SK-N-SH (cell line): ENCODE results near the gene LOXHD1.

Experiments used
- CTCF ChIP-seq: fragments of 200-600 bp; sonication (generic); IDR thresholded peaks from 2 replicates; pipeline ENCODE4 v1.6.1; 2017; ENCODE audit warnings: antibody characterized with exemption, mild to moderate bottlenecking, moderate library complexity
- EP300 ChIP-seq, 2 experiments: IDR thresholded peaks; 2 replicates each; pipeline versions ENCODE4 v1.4.0 to v1.6.1; 2012; ENCODE audit warnings: borderline replicate concordance in 1 of 2, low read depth in 1 of 2, low read length in 1 of 2
- FOXM1 ChIP-seq: IDR thresholded peaks from 2 replicates; pipeline ENCODE4 v1.4.0; 2012; ENCODE audit warnings: low read depth, mild to moderate bottlenecking
- TAF1 ChIP-seq: IDR thresholded peaks from 2 replicates; pipeline ENCODE4 v1.6.1; 2012; ENCODE audit warnings: low read depth, mild to moderate bottlenecking, low read length, moderate library complexity, borderline replicate concordance

- TF ChIP-seq CTCF (no peak), TAF1 (no peak), EP300 (IDR thresholded peaks at IDR 0.05; ENCODE audit: borderline replicate concordance in 1 of 2, low read depth in 1 of 2, low read length in 1 of 2) (no peak), FOXM1 (no peak)
These were observed 29.2 kb upstream of the LOXHD1 start for GRCh38 chr18:46686186-46686585.
